ENCODE results near the gene C2orf80.

The C2orf80 gene

GRCh38 chr2:208204166-208204565 is 14.3 kb upstream of the C2orf80 start:
- intact Hi-C loops (cut with DNase I; ENCODE audit: low total_unique reads): no loop called here
- H3K36me3 ChIP-seq: no peaks in the 10 kb centered on the region
- H3K4me1 ChIP-seq: no peaks in the 10 kb centered on the region
- TF ChIP-seq CTCF (IDR thresholded peaks at IDR 0.05): no peak
- H3K27ac ChIP-seq: no peak overlapping the region
- H3K27me3 ChIP-seq: peaks cover 0 to 2% of the 10 kb centered on the region in 2 donors
- DNase-seq: no peak
- no peaks in the 10 kb centered on the region for H3K9me3 ChIP-seq
- no peak overlapping the region for H3K4me3 ChIP-seq

- Histone ChIP-seq H3K36me3 (no peaks in the 10 kb centered on the region), H3K4me1 (no peaks in the 10 kb centered on the region), H3K9me3 (no peaks in the 10 kb centered on the region), H3K4me3 (no peak overlapping the region), H3K27ac (no peak overlapping the region), H3K27me3 (peaks cover 0 to 2% of the 10 kb centered on the region in 2 donors)
- no peak for DNase-seq
- intact Hi-C loops (cut with DNase I; ENCODE audit: low total_unique reads): no loop called here
- TF ChIP-seq CTCF (IDR thresholded peaks at IDR 0.05): no peak
These were observed 5.7 kb upstream of the C2orf80 start for GRCh38 chr2:208195531-208195930.

- intact Hi-C loops (cut with DNase I; ENCODE audit: low total_unique reads): no loop called here
These were observed 2.9 kb upstream of the C2orf80 start for GRCh38 chr2:208192611-208193236.

GRCh38 chr2:208189069-208189809 is 591 bp downstream of the C2orf80 start:
- Histone ChIP-seq H3K9me3 (no peaks in the 10 kb centered on the region), H3K27me3 (peaks cover 0 to 3% of the 10 kb centered on the region in 2 donors), H3K4me3 (no peak overlapping the region), H3K36me3 (no peaks in the 10 kb centered on the region), H3K27ac (no peak overlapping the region), H3K4me1 (no peaks in the 10 kb centered on the region)
- intact Hi-C loops (cut with DNase I; ENCODE audit: low total_unique reads): no loop called here
- no peak for TF ChIP-seq CTCF (IDR thresholded peaks at IDR 0.05)
- DNase-seq: no peak

More at GRCh38 chr2:208192611-208193236, 2.9 kb upstream of the C2orf80 start:
- no peak overlapping the region for H3K4me3 ChIP-seq
- no peak for TF ChIP-seq CTCF (IDR thresholded peaks at IDR 0.05)
- H3K27ac ChIP-seq: no peak overlapping the region
- no peaks in the 10 kb centered on the region for H3K9me3 ChIP-seq
- no peaks in the 10 kb centered on the region for H3K36me3 ChIP-seq
- no peak for DNase-seq
- H3K27me3 ChIP-seq: peaks cover 0 to 3% of the 10 kb centered on the region in 2 donors
- H3K4me1 ChIP-seq: no peaks in the 10 kb centered on the region

- H3K27ac ChIP-seq: no peak overlapping the region
- H3K27me3 ChIP-seq: peaks cover 0 to 3% of the 10 kb centered on the region in 2 donors
- H3K4me3 ChIP-seq: no peak overlapping the region
- H3K36me3 ChIP-seq: no peaks in the 10 kb centered on the region
- H3K9me3 ChIP-seq: no peaks in the 10 kb centered on the region
- intact Hi-C loops (cut with DNase I; ENCODE audit: low total_unique reads): no loop called here
- TF ChIP-seq CTCF (IDR thresholded peaks at IDR 0.05): no peak
- H3K4me1 ChIP-seq: no peaks in the 10 kb centered on the region
- no peak for DNase-seq
These were observed 2.9 kb downstream of the C2orf80 start for GRCh38 chr2:208186893-208187292.

Data from tibial artery (tissue), 4 donors.